HG03469 (cell line): Measurements from ENCODE around the gene MBNL2.

Source experiments
- ATAC-seq: cut with Tn5 transposase; IDR thresholded peaks from one replicate; pipeline ENCODE4 v1.9.1; 2021; ENCODE audit warnings: mild to moderate bottlenecking, moderate library complexity, moderate number of reproducible peaks; ENCODE audit not compliant: unreplicated experiment

Gene MBNL2

GRCh38 chr13:97249796-97250495 is 27.8 kb downstream of the MBNL2 start:
- no peak for ATAC-seq

- ATAC-seq: no peak
Measured at GRCh38 chr13:97250560-97250959, 28.4 kb downstream of the MBNL2 start.

- ATAC-seq: no peak
Measured at GRCh38 chr13:97252735-97253134, 30.6 kb downstream of the MBNL2 start.

GRCh38 chr13:97253581-97254293 is 31.6 kb downstream of the MBNL2 start:
- ATAC-seq: no peak

- ATAC-seq: no peak
Measured at GRCh38 chr13:97254816-97255215, 32.7 kb downstream of the MBNL2 start.

GRCh38 chr13:97255515-97256021 is 33.4 kb downstream of the MBNL2 start:
- no peak for ATAC-seq

GRCh38 chr13:97256343-97256783 is 34.2 kb downstream of the MBNL2 start:
- no peak for ATAC-seq

GRCh38 chr13:97257228-97257755 is 35.2 kb downstream of the MBNL2 start:
- ATAC-seq: no peak

GRCh38 chr13:97257800-97258799 is 36.0 kb downstream of the MBNL2 start:
- ATAC-seq: peak; percentile 72

- no peak for ATAC-seq
Measured at GRCh38 chr13:97258801-97259200, 36.7 kb downstream of the MBNL2 start.

- no peak for ATAC-seq
Measured at GRCh38 chr13:97259410-97259797, 37.3 kb downstream of the MBNL2 start.

- ATAC-seq: no peak
Measured at GRCh38 chr13:97259798-97260714, 37.9 kb downstream of the MBNL2 start.

- ATAC-seq: peak; percentile 72
Measured at GRCh38 chr13:97261254-97262005, 39.3 kb downstream of the MBNL2 start.

- no peak for ATAC-seq
Measured at GRCh38 chr13:97262058-97262457, 39.9 kb downstream of the MBNL2 start.

GRCh38 chr13:97263160-97263559 is 41.0 kb downstream of the MBNL2 start:
- no peak for ATAC-seq

- ATAC-seq: no peak
Measured at GRCh38 chr13:97264663-97265062, 42.5 kb downstream of the MBNL2 start.

GRCh38 chr13:97266332-97266731 is 44.2 kb downstream of the MBNL2 start:
- ATAC-seq: no peak

- no peak for ATAC-seq
Measured at GRCh38 chr13:97266772-97267417, 44.8 kb downstream of the MBNL2 start.
